H1 (cell line): ENCODE measurements around the gene ZCWPW2. TPM values are rescaled to one million over a fixed set of nuclear protein-coding genes. Genes with fewer than 3 reads are reported as not detected.
A peak's percentile ranks its signal among the peaks of the same experiment; 100 is the strongest.

Experiments
- CTCF ChIA-PET: fragments of 300-600 bp; sonication (Branson Sonifier 250); formaldehyde crosslinking; loops from one replicate; lab custom pipeline; 2021; ENCODE audit not compliant: partially characterized antibody; lab: Charles Lee
- POLR2A ChIA-PET: fragments of 300-600 bp; sonication (Branson Sonifier 250); formaldehyde crosslinking; loops from one replicate; lab custom pipeline; 2021; ENCODE audit warnings: inconsistent platforms; ENCODE audit not compliant: partially characterized antibody; lab: Charles Lee
- DNase-seq, 2 experiments: peaks; one replicate each; pipeline versions ENCODE4 v3.0.0 to v3.0.0-alpha.2; 2010 to 2022; ENCODE audit warnings: low spot score in 2 of 2, low read depth in 1 of 2, mixed read lengths in 1 of 2
- FAIRE-seq: peaks from 2 replicates; lab custom pipeline; 2011; peaks lifted over from hg19 to GRCh38; lab: Jason Lieb, UNC
- H2AFZ ChIP-seq: 2 replicates; pipeline ENCODE4 v1.8.1; 2012; ENCODE audit warnings: low read length, inconsistent platforms
- H2AK5ac ChIP-seq: 2 replicates; pipeline ENCODE4 v1.6.1; 2013; ENCODE audit warnings: low read depth, low read length
- H2BK120ac ChIP-seq: replicated peaks from 2 replicates; pipeline ENCODE3; 2013; ENCODE audit warnings: low read depth, low read length, inconsistent platforms
- H2BK12ac ChIP-seq: 2 replicates; pipeline ENCODE4 v1.6.1; 2013; ENCODE audit warnings: low read depth, low read length
- H2BK15ac ChIP-seq: 2 replicates; pipeline ENCODE4 v1.6.1; 2013; ENCODE audit warnings: low read length
- H2BK20ac ChIP-seq: 2 replicates; pipeline ENCODE4 v1.6.1; 2013; ENCODE audit warnings: low read length
- H2BK5ac ChIP-seq: 2 replicates; pipeline ENCODE4 v1.6.1; 2013; ENCODE audit warnings: low read depth, low read length
- H3K14ac ChIP-seq: 2 replicates; pipeline ENCODE4 v1.6.1; 2013; ENCODE audit warnings: inconsistent platforms; ENCODE audit not compliant: insufficient read length
- H3K18ac ChIP-seq: 2 replicates; pipeline ENCODE4 v1.6.1; 2013; ENCODE audit warnings: low read length; ENCODE audit errors: extremely low read depth
- H3K23ac ChIP-seq: 2 replicates; pipeline ENCODE4 v1.6.1; 2013; ENCODE audit warnings: inconsistent platforms; ENCODE audit not compliant: insufficient read length
- H3K23me2 ChIP-seq: 2 replicates; pipeline ENCODE4 v1.6.1; 2013; ENCODE audit warnings: low read depth, low read length
- H3K27ac ChIP-seq: 2 replicates; pipeline ENCODE4 v1.6.1; 2011; ENCODE audit warnings: low read depth, low read length, inconsistent platforms
- H3K27me3 ChIP-seq, 4 experiments: replicated peaks in 1 of 4; 1 replicate in 1 of 4; 2 replicates in 3 of 4; pipeline versions ENCODE4 v1.6.1 to v1.8.1; 2011 to 2013; ENCODE audit warnings: low read length in 3 of 4, mild to moderate bottlenecking in 3 of 4, inconsistent platforms in 2 of 4, mixed read lengths in 2 of 4, moderate library complexity in 1 of 4; ENCODE audit not compliant: control insufficient read depth in 3 of 4, insufficient read depth in 3 of 4; ENCODE audit errors: extremely low read depth in 1 of 4
- H3K36me3 ChIP-seq, 4 experiments: 2 replicates each; pipeline versions ENCODE4 v1.6.1 to v1.8.1; 2011 to 2013; ENCODE audit warnings: mild to moderate bottlenecking in 4 of 4, low read length in 3 of 4, moderate library complexity in 2 of 4, control low read depth in 1 of 4, inconsistent platforms in 1 of 4; ENCODE audit not compliant: insufficient read depth in 4 of 4, control insufficient read depth in 2 of 4
- H3K4ac ChIP-seq: replicated peaks from 2 replicates; pipeline ENCODE3; 2013; ENCODE audit warnings: low read length, low read depth, mixed read lengths, inconsistent platforms; ENCODE audit not compliant: insufficient read length
- H3K4me1 ChIP-seq, 4 experiments: replicated peaks in 1 of 4; 1 replicate in 1 of 4; 2 replicates in 3 of 4; pipeline versions ENCODE4 v1.6.1 to v1.8.1; 2011 to 2013; ENCODE audit warnings: low read length in 3 of 4, inconsistent platforms in 2 of 4, mixed read lengths in 1 of 4; ENCODE audit not compliant: insufficient read depth in 4 of 4, control insufficient read depth in 3 of 4
- H3K4me2 ChIP-seq, 2 experiments: 2 replicates each; pipeline versions ENCODE4 v1.6.1 to v1.8.1; 2011 to 2013; ENCODE audit warnings: low read depth in 2 of 2, low read length in 2 of 2, control low read depth in 1 of 2, inconsistent platforms in 1 of 2, mild to moderate bottlenecking in 1 of 2; ENCODE audit not compliant: insufficient read depth in 1 of 2
- H3K4me3 ChIP-seq, 4 experiments: fragments of 200-600, 300-600 bp in 1 of 4; sonication (generic), shearing (Covaris generic), sonication (Bioruptor Twin) in 1 of 4; 2 replicates each; pipeline versions ENCODE4 v1.5.1 to v1.8.1; 2011 to 2016; ENCODE audit warnings: low read length in 4 of 4, low read depth in 3 of 4, control low read depth in 2 of 4, inconsistent platforms in 2 of 4, mild to moderate bottlenecking in 2 of 4, mixed read lengths in 1 of 4, moderate library complexity in 1 of 4; ENCODE audit not compliant: insufficient read depth in 2 of 4; ENCODE audit errors: extremely low read depth in 1 of 4
- H3K56ac ChIP-seq: replicated peaks from 2 replicates; pipeline ENCODE3; 2013; ENCODE audit warnings: low read depth, mild to moderate bottlenecking, mixed read lengths, low read length, inconsistent platforms; ENCODE audit not compliant: insufficient read length
- H3K79me1 ChIP-seq: 2 replicates; pipeline ENCODE4 v1.6.1; 2013; ENCODE audit warnings: low read depth, low read length, control low read depth
- H3K79me2 ChIP-seq, 2 experiments: 2 replicates each; pipeline versions ENCODE4 v1.6.1 to v1.8.1; 2012 to 2013; ENCODE audit warnings: low read length in 2 of 2, mild to moderate bottlenecking in 2 of 2, inconsistent platforms in 1 of 2; ENCODE audit not compliant: insufficient read depth in 2 of 2, control insufficient read depth in 1 of 2
- H3K9ac ChIP-seq, 4 experiments: replicated peaks in 1 of 4; 1 replicate in 1 of 4; 2 replicates in 3 of 4; pipeline versions ENCODE4 v1.6.1 to v1.8.1; 2011 to 2013; ENCODE audit warnings: low read depth in 3 of 4, low read length in 3 of 4, control low read depth in 2 of 4, mild to moderate bottlenecking in 2 of 4, moderate library complexity in 2 of 4, inconsistent platforms in 1 of 4; ENCODE audit errors: extremely low read depth in 1 of 4
- H3K9me3 ChIP-seq, 2 experiments: 2 replicates each; pipeline versions ENCODE4 v1.6.1 to v1.8.1; 2012 to 2013; ENCODE audit warnings: mild to moderate bottlenecking in 2 of 2, moderate library complexity in 2 of 2, control low read depth in 1 of 2, inconsistent platforms in 1 of 2, low read depth in 1 of 2, low read length in 1 of 2, mixed read lengths in 1 of 2; ENCODE audit not compliant: insufficient read depth in 2 of 2
- H4K20me1 ChIP-seq, 2 experiments: replicated peaks in 1 of 2; 2 replicates each; pipeline versions ENCODE3 to v1.8.1; 2011 to 2013; ENCODE audit warnings: inconsistent platforms in 2 of 2, low read length in 2 of 2, mild to moderate bottlenecking in 1 of 2; ENCODE audit not compliant: insufficient read depth in 2 of 2, control insufficient read depth in 1 of 2
- H4K5ac ChIP-seq: 2 replicates; pipeline ENCODE4 v1.6.1; 2013; ENCODE audit warnings: low read length, low read depth, mixed read lengths, inconsistent platforms; ENCODE audit not compliant: insufficient read length
- H4K8ac ChIP-seq: 2 replicates; pipeline ENCODE4 v1.8.0; 2013; ENCODE audit warnings: mild to moderate bottlenecking, moderate library complexity, low read length, inconsistent platforms; ENCODE audit not compliant: insufficient read depth; ENCODE audit errors: extremely low read depth
- H4K91ac ChIP-seq: replicated peaks from 2 replicates; pipeline ENCODE3; 2013; ENCODE audit warnings: low read length, mixed read lengths, inconsistent platforms; ENCODE audit not compliant: insufficient read length
- MAX ChIP-seq: IDR thresholded peaks from 2 replicates; pipeline ENCODE4 v1.6.1; 2012; ENCODE audit warnings: inconsistent platforms
- WGBS, 2 experiments: shearing (Covaris generic) in 1 of 2; methylation state at CpG; one replicate each; pipeline versions ENCODE4 v1.1.6 to v1.1.7; 2013 to 2015; ENCODE audit warnings: low lambda C conversion rate in 2 of 2, mixed read lengths in 2 of 2, inconsistent platforms in 1 of 2, low coverage in 1 of 2, missing lambda C conversion rate in 1 of 2; ENCODE audit not compliant: insufficient replicate concordance in 2 of 2, insufficient coverage in 1 of 2, insufficient read length in 1 of 2; ENCODE audit errors: extremely low coverage in 1 of 2, missing lambda C conversion rate in 1 of 2; 5-methylcytosine and 5-hydroxymethylcytosine counted together
- polyA plus RNA-seq, 7 experiments: library from polyadenylated mRNA; depleted of rRNA in 3 of 7; stranded (reverse) in 5 of 7; unstranded in 2 of 7; fragments of >200 nt in 5 of 7; fragments of 200-250 nt in 2 of 7; gene quantifications; 1 replicate in 5 of 7; 2 replicates in 1 of 7; 4 replicates in 1 of 7; pipeline versions ENCODE4 v1.2.1 to v1.2.3, GENCODE V29; 2011 to 2013; ENCODE audit warnings: missing spikeins in 2 of 7, mixed read lengths in 2 of 7
- total RNA-seq: library from RNA; stranded (reverse); fragmentation: NEBNext Ultra II Directional; extraction: Animal tissue kit (Norgen Biotek cat#: 25700); gene quantifications from 2 replicates; pipeline ENCODE4 v1.2.1, GENCODE V29; 2021

ZCWPW2 gene
- total and polyA plus RNA-seq, 2 of the 8 experiments (the other 6 are each of a cell fraction or from before 2014, with no cell fraction given) = 0.11 to 0.39 TPM

- peaks cover 0 to 23% (median 12%) of the 10 kb centered on the region in 4 experiments; a peak in 6 of 7 replicates for H3K27me3 ChIP-seq
- no peak overlapping the region for H2BK15ac ChIP-seq
- peaks cover 0 to 17% (median 7%) of the 10 kb centered on the region in 4 experiments; a peak in 5 of 7 replicates for H3K4me1 ChIP-seq
- H3K4me2 ChIP-seq = peak overlapping the region; percentile 92 to 93
- H3K4ac ChIP-seq = no peak overlapping the region
- 0 out of 2 replicates have a peak overlapping the region, but pooled peaks have one; percentile 20 for H3K18ac ChIP-seq
- no peak overlapping the region for H2BK120ac ChIP-seq
- no peak overlapping the region for H2AK5ac ChIP-seq
- 0 out of 4 replicates have a peak, but pooled peaks cover 0 to 4% of the 10 kb centered on the region in 2 experiments for H3K79me2 ChIP-seq
- peak overlapping the region; percentile 14 for H3K56ac ChIP-seq
- H3K14ac ChIP-seq = peak overlapping the region; percentile 94
- H2BK12ac ChIP-seq = no peak overlapping the region
- FAIRE-seq (no peak), DNase-seq (no peak)
- H2AFZ ChIP-seq = peak overlapping the region; percentile 95
- POLR2A ChIA-PET = interaction anchor here (1.2 to 1.5 kb wide), 4 partner anchors 10 to 17 kb away, joined by 3 to 7 read pairs (median 4); no protein-coding TSS in a partner anchor
- no peak overlapping the region for H3K23ac ChIP-seq
- no peak overlapping the region for H2BK20ac ChIP-seq
- CTCF ChIA-PET = interaction anchor here (1.3 kb wide), 1 partner anchor 15 kb away, joined by 4 read pairs; no protein-coding TSS in a partner anchor
- H2BK5ac ChIP-seq = no peak overlapping the region
- H4K5ac ChIP-seq = no peak overlapping the region
- peak overlapping the region; percentile 62 for H4K8ac ChIP-seq
- H3K27ac ChIP-seq = no peak overlapping the region
- peaks cover 10% of the 10 kb centered on the region for H3K23me2 ChIP-seq
- H4K91ac ChIP-seq = peak overlapping the region; percentile 66
- H3K36me3 ChIP-seq = no peaks in the 10 kb centered on the region
- H3K9me3 ChIP-seq = no peaks in the 10 kb centered on the region
- peak overlapping the region in 3 of 4 experiments; percentile 22 to 51 (median 29); a peak in 4 of 7 replicates for H3K9ac ChIP-seq
- 1% methylated on average over 33 of the region's 55 CpGs; no CpG with 5 or more reads in 1 of the 2 experiments for WGBS, 2 experiments
- peak overlapping the region; percentile 66 to 79 (median 70) for H3K4me3 ChIP-seq
- peaks cover 0 to 1% of the 10 kb centered on the region in 2 experiments for H4K20me1 ChIP-seq
- no peaks in the 10 kb centered on the region; the same call in 1 of the 2 replicates for H3K79me1 ChIP-seq
- peak; percentile 52; the same call in 1 of the 2 replicates for TF ChIP-seq MAX
These were observed 226.7 kb downstream of the ZCWPW2 start for GRCh38 chr3:28575100-28575745.
